ENCODE data around the gene ISL1.

DNA sequence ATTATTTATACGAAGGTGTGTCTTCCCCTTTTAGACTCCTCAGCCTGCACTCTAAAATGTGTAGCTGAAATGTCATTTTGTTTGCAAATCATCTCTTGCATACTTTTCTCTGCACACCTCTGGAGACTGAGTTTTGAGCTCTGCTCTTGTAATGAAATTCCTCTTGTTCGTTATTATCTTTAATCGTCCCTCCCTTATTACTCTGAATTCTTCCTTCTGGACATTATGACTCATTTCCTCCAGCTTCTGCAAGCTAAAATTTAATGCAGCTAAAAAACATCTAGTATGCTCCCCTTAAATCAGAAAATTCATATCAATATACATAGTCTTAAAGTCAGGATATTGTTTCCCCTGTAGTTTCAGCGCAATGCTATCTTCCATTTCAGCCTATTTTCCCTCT, 13.5 kb downstream of the ISL1 start:
- TF ChIP-seq, protein P1, sequence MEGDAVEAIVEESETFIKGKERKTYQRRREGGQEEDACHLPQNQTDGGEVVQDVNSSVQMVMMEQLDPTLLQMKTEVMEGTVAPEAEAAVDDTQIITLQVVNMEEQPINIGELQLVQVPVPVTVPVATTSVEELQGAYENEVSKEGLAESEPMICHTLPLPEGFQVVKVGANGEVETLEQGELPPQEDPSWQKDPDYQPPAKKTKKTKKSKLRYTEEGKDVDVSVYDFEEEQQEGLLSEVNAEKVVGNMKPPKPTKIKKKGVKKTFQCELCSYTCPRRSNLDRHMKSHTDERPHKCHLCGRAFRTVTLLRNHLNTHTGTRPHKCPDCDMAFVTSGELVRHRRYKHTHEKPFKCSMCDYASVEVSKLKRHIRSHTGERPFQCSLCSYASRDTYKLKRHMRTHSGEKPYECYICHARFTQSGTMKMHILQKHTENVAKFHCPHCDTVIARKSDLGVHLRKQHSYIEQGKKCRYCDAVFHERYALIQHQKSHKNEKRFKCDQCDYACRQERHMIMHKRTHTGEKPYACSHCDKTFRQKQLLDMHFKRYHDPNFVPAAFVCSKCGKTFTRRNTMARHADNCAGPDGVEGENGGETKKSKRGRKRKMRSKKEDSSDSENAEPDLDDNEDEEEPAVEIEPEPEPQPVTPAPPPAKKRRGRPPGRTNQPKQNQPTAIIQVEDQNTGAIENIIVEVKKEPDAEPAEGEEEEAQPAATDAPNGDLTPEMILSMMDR (IDR thresholded peaks at IDR 0.05) = no peak
- no peak for TF ChIP-seq EP300 (IDR thresholded peaks at IDR 0.05)
